Activated CD4-positive, alpha-beta T cell treated with anti-CD3 and anti-CD28 coated beads for 48 hours (primary cell): ENCODE results near the gene SCRT2.
"Not testable (repeated sequence)": the region's sequence is repeated elsewhere in the genome, so short reads cannot be mapped to it uniquely, and the experiment has no call there.

Source experiments
- DNase-seq: peaks from one replicate; pipeline ENCODE4 v3.0.0-alpha.2; 2020

Gene SCRT2

GRCh38 chr20:699811-700338 is 24.3 kb upstream of the SCRT2 start:
- DNase-seq: no peak

GRCh38 chr20:699342-699741 is 23.7 kb upstream of the SCRT2 start:
- no peak for DNase-seq

GRCh38 chr20:698276-698675 is 22.7 kb upstream of the SCRT2 start:
- DNase-seq: no peak

- no peak for DNase-seq
Observed at GRCh38 chr20:697826-698225, 22.2 kb upstream of the SCRT2 start.

DNA sequence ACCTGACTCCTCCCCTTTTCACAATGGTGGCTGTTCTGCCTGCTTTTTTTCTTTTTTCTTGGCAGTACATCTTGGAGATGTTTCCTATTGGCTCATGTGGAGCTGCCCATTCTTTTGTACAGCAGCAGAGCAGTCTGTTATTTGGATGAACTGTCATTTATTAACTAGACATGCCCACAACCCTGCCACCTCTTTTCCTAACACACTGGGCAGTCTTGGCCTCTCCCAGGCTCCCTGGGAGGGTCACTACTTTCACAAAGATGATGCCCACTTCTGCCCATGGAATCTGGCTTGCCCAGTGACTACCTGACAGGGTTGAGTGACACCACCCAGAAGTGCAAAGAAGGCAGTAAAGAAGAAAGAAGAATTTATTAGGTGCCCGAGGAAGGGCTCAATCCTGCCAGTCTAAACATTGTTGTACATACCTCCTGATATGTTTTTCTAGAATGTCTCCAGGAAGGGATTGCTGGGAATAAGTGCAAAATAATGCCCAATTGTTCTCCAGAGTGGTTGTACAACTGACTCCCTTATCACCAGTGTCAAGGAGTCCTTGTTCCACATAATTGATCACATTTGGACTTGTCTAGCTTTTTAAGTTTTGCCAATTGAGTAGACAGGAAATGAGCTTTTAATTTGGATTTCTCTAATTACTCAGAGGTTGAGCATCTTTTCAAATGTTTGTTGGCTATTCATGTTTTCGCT is 19.7 kb upstream of the SCRT2 start:
- DNase-seq: no peak

- DNase-seq: no peak
Observed at GRCh38 chr20:694496-694895, 18.9 kb upstream of the SCRT2 start.

DNA sequence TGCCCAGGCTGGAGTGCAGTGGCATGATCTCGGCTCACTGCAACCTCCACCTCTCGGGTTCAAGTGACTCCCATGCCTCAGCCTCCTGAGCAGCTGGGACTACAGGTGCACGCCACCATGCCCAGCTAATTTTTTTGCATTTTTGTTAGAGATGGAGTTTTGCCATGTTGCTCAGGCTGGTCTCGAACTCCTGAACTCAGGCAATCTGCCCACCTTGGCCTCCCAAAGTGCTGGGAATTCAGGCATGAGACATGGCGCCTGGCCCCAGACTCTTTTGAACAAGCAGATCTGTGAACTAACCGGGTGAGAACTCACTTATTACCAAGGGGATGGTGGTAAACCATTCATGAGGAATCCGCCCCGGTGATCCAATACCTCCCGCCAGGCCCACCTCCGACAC is 18.2 kb upstream of the SCRT2 start:
- not testable (repeated sequence) for DNase-seq

- DNase-seq: no peak
Observed at GRCh38 chr20:692044-692443, 16.4 kb upstream of the SCRT2 start.

- DNase-seq: no peak
Observed at GRCh38 chr20:689947-690346, 14.3 kb upstream of the SCRT2 start.

- DNase-seq: no peak
Observed at GRCh38 chr20:689348-689747, 13.7 kb upstream of the SCRT2 start.

- DNase-seq: no peak
Observed at GRCh38 chr20:688809-689212, 13.2 kb upstream of the SCRT2 start.

DNA sequence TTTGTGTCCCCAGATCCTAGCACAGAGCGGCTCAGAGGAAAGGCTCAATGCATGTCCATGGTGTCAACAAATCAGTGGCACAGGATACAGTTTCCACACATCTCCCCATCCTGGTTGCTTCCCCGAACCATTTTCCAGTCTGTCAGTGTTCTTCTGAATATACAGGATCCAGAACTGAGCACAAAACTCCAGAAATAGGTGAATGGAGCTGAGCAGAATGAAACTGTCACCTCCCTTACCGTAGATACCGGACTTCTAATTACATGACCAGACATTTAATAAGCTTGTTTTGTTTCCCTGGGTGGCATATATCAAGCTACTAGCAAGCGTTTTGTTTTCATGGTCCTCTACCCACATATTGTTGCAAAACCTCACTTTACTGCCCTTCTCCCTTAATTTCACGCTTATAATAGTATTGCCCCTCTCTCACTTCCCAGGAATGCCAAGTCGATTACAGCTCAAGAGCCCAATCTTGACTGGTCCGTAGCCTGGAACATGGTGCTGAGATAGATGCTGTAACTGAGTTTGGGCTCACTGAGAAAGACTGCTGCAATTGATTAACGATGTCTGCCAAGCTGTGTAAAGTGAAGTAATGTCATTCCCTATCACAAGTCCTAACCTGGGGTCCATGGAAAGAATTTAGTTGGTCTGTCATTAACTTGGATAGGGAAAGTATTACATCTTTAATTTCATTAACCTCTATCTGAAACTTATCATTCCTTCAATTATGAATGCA is 12.0 kb upstream of the SCRT2 start:
- DNase-seq: no peak

DNA sequence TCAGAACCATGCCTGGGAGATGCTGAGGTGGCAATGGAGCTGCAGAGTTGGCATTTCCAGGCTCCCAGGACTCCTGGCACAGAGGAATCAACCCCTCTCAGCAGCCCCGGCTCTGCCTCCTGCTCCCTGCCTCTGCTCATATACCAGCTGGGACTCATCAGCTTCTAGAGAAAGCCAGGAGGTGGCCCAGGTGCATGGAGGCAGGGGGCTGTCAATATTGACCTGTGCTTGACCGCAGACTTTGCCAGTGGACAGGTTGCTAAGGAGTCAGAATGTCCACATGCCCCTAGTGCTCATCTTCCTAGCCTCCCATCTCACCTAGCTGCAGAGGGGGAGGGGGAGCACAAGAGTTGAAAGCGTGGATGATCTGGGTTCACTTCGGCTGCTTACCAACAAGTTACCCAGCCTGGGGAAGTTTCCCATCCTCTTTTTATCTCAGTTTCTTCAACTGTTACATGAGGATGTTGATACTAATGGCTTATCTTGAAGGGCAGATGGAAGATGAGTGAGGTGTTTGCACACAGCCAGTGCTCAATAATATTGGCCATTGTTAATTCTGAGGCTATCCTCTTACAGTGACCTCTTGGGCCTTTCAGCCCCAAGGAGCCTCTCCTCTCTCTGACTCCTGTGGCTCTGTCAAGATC is 9.2 kb upstream of the SCRT2 start:
- DNase-seq: no peak

DNA sequence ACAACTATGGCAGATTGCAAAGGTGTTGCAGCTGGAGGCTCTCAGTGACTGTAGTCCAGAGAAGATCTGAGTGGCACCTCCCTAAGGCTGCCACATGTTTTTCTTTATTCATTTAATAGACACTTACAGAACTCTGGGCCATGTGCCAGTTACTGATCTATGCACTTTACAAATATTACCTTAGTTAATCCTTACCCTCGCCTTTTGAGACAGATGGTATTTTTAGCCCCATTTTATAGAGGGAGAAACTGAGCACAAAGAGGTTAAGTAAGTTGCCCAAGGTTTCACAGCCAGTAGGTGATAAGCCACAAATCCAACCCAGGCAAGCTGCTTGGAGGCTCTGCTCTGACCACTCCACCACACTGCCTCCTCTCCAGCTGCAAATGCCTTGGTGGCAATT is 6.5 kb upstream of the SCRT2 start:
- no peak for DNase-seq

DNA sequence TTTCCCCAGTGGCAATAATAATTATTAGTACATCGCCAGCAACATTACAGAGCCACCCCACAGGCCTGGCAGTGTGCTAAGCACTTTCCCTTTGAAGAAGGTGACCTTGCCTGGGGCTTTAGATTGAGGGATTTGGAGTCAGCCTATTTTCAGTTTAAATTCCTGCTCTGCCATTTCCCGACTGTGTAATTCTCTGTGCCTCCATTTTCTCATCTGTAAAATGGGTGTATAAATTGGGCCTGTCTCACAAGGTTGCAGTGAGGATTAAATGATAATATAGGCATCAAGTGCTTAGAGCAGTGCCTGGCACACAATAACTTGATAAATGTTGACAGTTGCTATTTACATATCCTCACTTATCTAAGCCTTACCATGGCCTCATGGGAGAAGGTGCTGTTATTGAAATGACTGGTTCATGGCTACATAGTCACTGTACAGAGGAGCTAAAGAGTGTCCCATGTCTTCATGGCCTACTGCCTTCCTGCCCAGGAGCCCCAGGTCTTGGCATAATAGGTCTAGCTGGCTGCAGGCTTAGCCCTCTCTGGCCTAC is 5.1 kb upstream of the SCRT2 start:
- no peak for DNase-seq

GRCh38 chr20:677957-678356 is 2.4 kb upstream of the SCRT2 start:
- no peak for DNase-seq

GRCh38 chr20:676967-677366 is 1.4 kb upstream of the SCRT2 start:
- no peak for DNase-seq

GRCh38 chr20:676315-676937 is 824 bp upstream of the SCRT2 start:
- no peak for DNase-seq

DNA sequence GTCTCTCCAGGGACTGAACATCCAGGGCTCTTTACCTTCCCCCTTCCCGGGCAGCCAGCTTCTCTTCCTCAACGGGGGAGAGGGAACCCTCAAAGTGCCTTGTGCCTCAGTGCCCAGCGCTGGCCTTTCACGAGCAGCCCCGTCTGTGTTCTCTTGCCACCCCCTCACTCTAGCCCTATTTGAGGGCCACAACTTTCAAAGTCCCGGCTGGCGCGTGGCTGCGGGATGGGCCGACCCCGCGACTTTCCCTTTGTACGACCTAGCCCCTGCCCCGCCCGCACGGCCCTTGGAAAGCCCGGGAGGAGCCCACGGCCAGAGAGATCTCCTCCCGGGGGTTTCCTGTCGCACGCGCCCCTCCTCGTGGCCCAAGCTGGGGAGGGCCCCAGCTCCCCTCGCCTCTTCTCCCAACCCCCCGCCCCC is 559 bp downstream of the SCRT2 start:
- DNase-seq: no peak

DNA sequence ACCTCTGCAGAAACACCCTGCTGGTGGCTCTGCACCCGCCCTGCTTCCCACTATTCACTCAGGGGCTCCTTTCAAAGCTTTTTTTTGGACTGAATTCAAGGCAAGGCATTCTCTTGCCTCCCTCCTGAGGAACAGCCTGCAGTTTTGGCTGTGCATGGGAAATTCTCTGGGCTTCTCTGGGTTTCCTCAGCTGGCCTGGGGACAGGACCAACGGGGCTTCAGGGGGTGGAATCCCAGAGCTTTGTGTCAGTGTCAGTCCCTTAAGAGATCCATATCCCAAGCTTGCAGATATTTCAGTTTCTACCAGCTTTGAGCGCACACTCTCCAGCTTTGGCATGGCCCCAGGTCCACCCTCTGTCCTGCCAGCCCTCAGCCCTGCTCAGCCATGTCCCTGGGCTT is 2.0 kb downstream of the SCRT2 start:
- no peak for DNase-seq

DNA sequence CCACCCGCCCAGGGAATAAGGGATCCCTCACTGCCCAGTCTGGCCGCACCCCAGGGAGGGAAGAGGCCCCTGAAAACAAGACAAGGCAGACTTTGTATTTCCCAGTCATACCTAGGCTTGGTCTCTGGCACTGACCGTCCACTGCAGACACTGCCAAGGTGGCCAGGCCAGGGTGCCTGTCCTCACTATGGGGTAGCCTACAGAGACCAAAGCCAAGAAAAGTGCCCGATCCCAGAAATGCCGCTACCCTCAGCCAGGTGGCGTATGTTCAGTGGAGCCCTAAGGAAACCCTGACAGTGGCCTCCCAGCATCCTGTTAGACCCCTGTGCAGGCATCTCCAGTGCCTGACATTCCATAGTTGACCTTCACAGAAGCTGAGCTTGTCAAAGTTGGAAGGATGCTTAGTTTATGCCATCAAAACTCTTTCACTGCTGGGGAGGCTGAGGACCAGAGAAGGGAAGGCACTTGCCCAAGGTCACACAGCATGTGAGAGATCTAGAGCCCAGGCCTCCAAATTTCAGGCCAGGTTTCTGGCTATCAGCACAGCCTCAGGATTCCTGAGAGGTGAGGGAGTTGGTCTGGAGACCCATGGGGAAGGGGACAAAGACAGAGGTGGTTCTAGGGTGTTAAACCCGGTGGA is 2.5 kb downstream of the SCRT2 start:
- no peak for DNase-seq

GRCh38 chr20:671252-672030 is 4.2 kb downstream of the SCRT2 start:
- no peak for DNase-seq
